HepG2 (cell line): ENCODE measurements around the gene TEAD3. TPM values are rescaled to one million over a fixed set of nuclear protein-coding genes. Genes with fewer than 3 reads are reported as not detected.
A peak's percentile ranks its signal among the peaks of the same experiment; 100 is the strongest.

Source experiments
- ATF7 ChIP-seq, 2 experiments: fragments of 450-650 bp in 1 of 2; sonication (generic) in 1 of 2; formaldehyde crosslinking in 1 of 2; IDR thresholded peaks; 2 replicates each; pipeline versions ENCODE4 v1.4.0 to v1.6.1; 2016 to 2020; ENCODE audit warnings: antibody characterized with exemption in 1 of 2, mild to moderate bottlenecking in 1 of 2, missing genetic modification reagents in 1 of 2
- CENPT ChIP-seq: sonication (generic); formaldehyde crosslinking; IDR thresholded peaks from 2 replicates; pipeline ENCODE4 v1.8.0; 2022; ENCODE audit warnings: low read depth, mild to moderate bottlenecking, moderate library complexity, missing genetic modification reagents
- FOXA1 ChIP-seq, 2 experiments: fragments of 450-650 bp in 1 of 2; sonication (generic) in 1 of 2; formaldehyde crosslinking in 1 of 2; IDR thresholded peaks; 2 replicates each; pipeline versions ENCODE4 v1.4.0 to v1.6.1; 2016 to 2020; ENCODE audit warnings: missing genetic modification reagents in 1 of 2
- KLF16 ChIP-seq, 2 experiments: sonication (generic) in 1 of 2; formaldehyde crosslinking in 1 of 2; IDR thresholded peaks; 2 replicates each; pipeline versions ENCODE4 v1.6.1 to v1.8.0; 2016 to 2023; ENCODE audit warnings: missing genetic modification reagents in 2 of 2, missing compliant biosample characterization in 1 of 2
- KLF9 ChIP-seq: IDR thresholded peaks from 2 replicates; pipeline ENCODE4 v1.6.1; 2016; ENCODE audit warnings: low read depth
- NFYC ChIP-seq: IDR thresholded peaks from 2 replicates; pipeline ENCODE4 v1.6.1; 2016; ENCODE audit warnings: missing genetic modification reagents, missing compliant biosample characterization
- PAX8 ChIP-seq: sonication (generic); formaldehyde crosslinking; IDR thresholded peaks from 2 replicates; pipeline ENCODE4 v1.8.0; 2022; ENCODE audit warnings: mild to moderate bottlenecking, missing genetic modification reagents, borderline replicate concordance
- SRY ChIP-seq: sonication (generic); formaldehyde crosslinking; IDR thresholded peaks from 2 replicates; pipeline ENCODE4 v1.8.0; 2022; ENCODE audit warnings: mild to moderate bottlenecking, missing genetic modification reagents
- TBL1XR1 ChIP-seq: fragments of 150-350 bp; IDR thresholded peaks from 2 replicates; pipeline ENCODE4 v1.6.1; 2014; ENCODE audit warnings: borderline replicate concordance, low read length; ENCODE audit not compliant: partially characterized antibody
- TEAD3 ChIP-seq: optimal IDR thresholded peaks from 2 replicates; pipeline ENCODE3; 2016; ENCODE audit warnings: borderline replicate concordance
- ZNF101 ChIP-seq: sonication (generic); formaldehyde crosslinking; IDR thresholded peaks from 2 replicates; pipeline ENCODE4 v1.4.0; 2020; ENCODE audit warnings: mild to moderate bottlenecking, low read depth, missing genetic modification reagents, borderline replicate concordance
- ZNF136 ChIP-seq: sonication (generic); formaldehyde crosslinking; IDR thresholded peaks from 2 replicates; pipeline ENCODE4 v1.8.1; 2022; ENCODE audit warnings: low read depth, mild to moderate bottlenecking, moderate library complexity, missing genetic modification reagents
- ZNF207 ChIP-seq: fragments of 450-650 bp; IDR thresholded peaks from 2 replicates; pipeline ENCODE4 v1.6.1; 2016; ENCODE audit warnings: antibody characterized with exemption, borderline replicate concordance
- ZNF343 ChIP-seq: sonication (generic); formaldehyde crosslinking; IDR thresholded peaks from 2 replicates; pipeline ENCODE4 v1.4.0; 2020; ENCODE audit warnings: mild to moderate bottlenecking, missing genetic modification reagents
- ZNF552 ChIP-seq: sonication (generic); formaldehyde crosslinking; IDR thresholded peaks from 2 replicates; pipeline ENCODE4 v1.9.0; 2022; ENCODE audit warnings: missing genetic modification reagents, mild to moderate bottlenecking, borderline replicate concordance
- ZNF563 ChIP-seq: sonication (generic); formaldehyde crosslinking; IDR thresholded peaks from 2 replicates; pipeline ENCODE4 v1.8.0; 2022; ENCODE audit warnings: mild to moderate bottlenecking, moderate library complexity, missing genetic modification reagents
- ZNF614 ChIP-seq: IDR thresholded peaks from 2 replicates; pipeline ENCODE4 v1.6.1; 2018; ENCODE audit warnings: missing biosample characterization, missing genetic modification reagents, inconsistent platforms, borderline replicate concordance
- ZNF747 ChIP-seq: sonication (generic); formaldehyde crosslinking; IDR thresholded peaks from 2 replicates; pipeline ENCODE4 v1.8.1; 2023; ENCODE audit warnings: missing genetic modification reagents, mild to moderate bottlenecking, borderline replicate concordance
- ZNF749 ChIP-seq: sonication (generic); formaldehyde crosslinking; IDR thresholded peaks from 2 replicates; pipeline ENCODE4 v1.8.0; 2022; ENCODE audit warnings: mild to moderate bottlenecking, missing genetic modification reagents, moderate library complexity, borderline replicate concordance
- ZNF761 ChIP-seq: sonication (generic); formaldehyde crosslinking; conservative IDR thresholded peaks from 2 replicates; pipeline ENCODE4 v1.4.0; 2020; ENCODE audit warnings: mild to moderate bottlenecking, missing genetic modification reagents
- ZNF768 ChIP-seq: sonication (generic); formaldehyde crosslinking; IDR thresholded peaks from 2 replicates; pipeline ENCODE4 v1.4.0; 2020; ENCODE audit warnings: missing genetic modification reagents
- ZNF878 ChIP-seq: sonication (generic); formaldehyde crosslinking; IDR thresholded peaks from 2 replicates; pipeline ENCODE4 v1.8.1; 2023; ENCODE audit warnings: mild to moderate bottlenecking, missing genetic modification reagents, moderate library complexity
- polyA plus RNA-seq, 8 experiments: library from polyadenylated mRNA; depleted of rRNA in 3 of 8; stranded (reverse) in 7 of 8; unstranded in 1 of 8; fragments of >200 nt; fragmentation: Illumina TruSeq in 4 of 8; extraction: Trizol in 4 of 8; gene quantifications; 2 replicates each; pipeline versions ENCODE4 v1.2.1 to v1.2.3, GENCODE V29; 2011 to 2016; ENCODE audit warnings: low read depth in 4 of 8, missing spikeins in 1 of 8, mixed read lengths in 1 of 8; ENCODE audit not compliant: insufficient read depth in 1 of 8
- total RNA-seq, 5 experiments: library from RNA; depleted of rRNA; stranded (reverse); fragments of >200 nt; fragmentation: Illumina TruSeq; extraction: Trizol; gene quantifications; 2 replicates each; pipeline ENCODE4 v1.2.3, GENCODE V29; 2016; ENCODE audit warnings: low read depth in 1 of 5
- TF ChIP-seq, protein P1 (sequence below): sonication (generic); formaldehyde crosslinking; IDR thresholded peaks from 2 replicates; pipeline ENCODE4 v1.5.0; 2020; ENCODE audit warnings: missing genetic modification reagents
- TF ChIP-seq, protein P2 (sequence below): sonication (generic); formaldehyde crosslinking; IDR thresholded peaks from 2 replicates; pipeline ENCODE4 v1.5.0; 2020; ENCODE audit warnings: mild to moderate bottlenecking, missing genetic modification reagents
- TF ChIP-seq, protein P3 (sequence below): IDR thresholded peaks from 2 replicates; pipeline ENCODE4 v1.6.1; 2016; ENCODE audit warnings: mild to moderate bottlenecking

The TEAD3 gene
- total and polyA plus RNA-seq, 2 of the 13 experiments (the other 11 are each of a cell fraction or from before 2014, with no cell fraction given): 15.1 to 16.5 TPM

DNA sequence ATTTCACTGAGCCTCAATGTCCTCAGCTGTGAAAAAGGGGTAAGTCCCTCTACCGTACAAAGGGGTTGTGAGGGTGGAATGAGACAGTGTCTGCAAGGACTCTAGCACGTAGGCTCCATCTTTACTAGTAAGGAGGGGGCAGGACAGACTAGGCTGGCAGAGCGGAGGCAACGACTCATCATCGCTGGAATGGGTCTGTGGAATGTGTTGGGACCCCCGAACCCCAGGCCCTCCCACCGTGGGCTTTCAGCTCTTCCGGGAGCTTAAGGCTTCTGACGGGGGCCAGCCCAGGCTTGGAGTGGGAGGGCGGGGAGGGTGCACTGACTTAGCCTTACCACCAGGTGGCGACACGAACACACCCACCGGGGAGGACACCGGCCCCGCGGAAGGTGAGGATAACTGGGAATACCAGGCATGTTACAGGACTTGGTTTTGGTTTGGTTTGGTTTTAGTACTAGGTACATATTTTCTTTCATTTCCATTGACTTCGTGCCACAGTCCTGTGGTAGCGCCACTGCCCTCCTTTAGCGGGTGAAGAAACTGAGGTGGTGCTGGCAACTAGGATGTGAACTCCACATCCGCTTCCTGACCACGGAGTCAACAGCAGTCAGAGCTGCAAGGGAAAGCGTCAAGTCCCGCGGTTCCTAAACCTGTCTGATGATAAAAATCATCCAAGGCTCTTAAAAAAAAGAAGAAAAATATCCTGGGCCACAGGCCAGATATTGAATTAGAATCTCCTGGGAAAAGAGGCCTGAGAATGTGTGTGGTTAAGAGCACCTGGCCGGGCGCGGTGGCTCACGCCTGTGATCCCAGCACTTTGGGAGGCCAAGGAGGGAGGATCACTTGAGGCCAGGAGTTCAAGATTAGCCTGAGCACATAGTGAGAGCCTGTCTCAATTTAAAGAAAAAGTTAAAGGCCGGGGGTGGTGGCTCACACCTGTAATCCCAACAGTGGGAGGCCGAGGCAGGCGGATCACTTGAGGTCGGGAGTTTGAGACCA, 26.1 kb upstream of the TEAD3 start (continued):
- no peak for TF ChIP-seq FOXA1 (IDR thresholded peaks at IDR 0.05)
- peak; percentile 47 for TF ChIP-seq FOXA1 (CRISPR knock-in tag; IDR thresholded peaks at IDR 0.05)
- TF ChIP-seq ZNF207: no peak
- TF ChIP-seq ZNF101 (CRISPR knock-in tag): no peak
- TF ChIP-seq ZNF563 (CRISPR knock-in tag): 0 out of 2 replicates have a peak, but pooled peaks have one; percentile 24
- no peak for TF ChIP-seq CENPT (CRISPR knock-in tag)
- TF ChIP-seq TEAD3 (CRISPR knock-in tag): peak; percentile 42
- no peak for TF ChIP-seq ZNF768 (CRISPR knock-in tag)
- no peak for TF ChIP-seq ZNF552 (CRISPR knock-in tag)
- TF ChIP-seq, protein P1, sequence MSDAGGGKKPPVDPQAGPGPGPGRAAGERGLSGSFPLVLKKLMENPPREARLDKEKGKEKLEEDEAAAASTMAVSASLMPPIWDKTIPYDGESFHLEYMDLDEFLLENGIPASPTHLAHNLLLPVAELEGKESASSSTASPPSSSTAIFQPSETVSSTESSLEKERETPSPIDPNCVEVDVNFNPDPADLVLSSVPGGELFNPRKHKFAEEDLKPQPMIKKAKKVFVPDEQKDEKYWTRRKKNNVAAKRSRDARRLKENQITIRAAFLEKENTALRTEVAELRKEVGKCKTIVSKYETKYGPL (CRISPR knock-in tag): no peak
- TF ChIP-seq TBL1XR1: no peak
- no peak for TF ChIP-seq ZNF136
- no peak for TF ChIP-seq KLF9
- TF ChIP-seq ZNF878 (CRISPR knock-in tag): no peak
- no peak for TF ChIP-seq ZNF343
- peak in 1 of 2 experiments; percentile 52; a peak in 1 of 4 replicates for TF ChIP-seq KLF16 (CRISPR knock-in tag; IDR thresholded peaks at IDR 0.05)
- 0 out of 2 replicates have a peak, but pooled peaks have one; percentile 28 for TF ChIP-seq ZNF747 (CRISPR knock-in tag)
- TF ChIP-seq ZNF749 (CRISPR knock-in tag): no peak
- TF ChIP-seq PAX8 (CRISPR knock-in tag): no peak
- 0 out of 2 replicates have a peak, but pooled peaks have one; percentile 50 for TF ChIP-seq ZNF614
- no peak for TF ChIP-seq NFYC (CRISPR knock-in tag)
- no peak; the same call in 1 of the 2 replicates for TF ChIP-seq SRY (CRISPR knock-in tag)
- TF ChIP-seq ZNF761 (CRISPR knock-in tag): 0 out of 2 replicates have a peak, but pooled peaks have one; percentile 30
- TF ChIP-seq, protein P2, sequence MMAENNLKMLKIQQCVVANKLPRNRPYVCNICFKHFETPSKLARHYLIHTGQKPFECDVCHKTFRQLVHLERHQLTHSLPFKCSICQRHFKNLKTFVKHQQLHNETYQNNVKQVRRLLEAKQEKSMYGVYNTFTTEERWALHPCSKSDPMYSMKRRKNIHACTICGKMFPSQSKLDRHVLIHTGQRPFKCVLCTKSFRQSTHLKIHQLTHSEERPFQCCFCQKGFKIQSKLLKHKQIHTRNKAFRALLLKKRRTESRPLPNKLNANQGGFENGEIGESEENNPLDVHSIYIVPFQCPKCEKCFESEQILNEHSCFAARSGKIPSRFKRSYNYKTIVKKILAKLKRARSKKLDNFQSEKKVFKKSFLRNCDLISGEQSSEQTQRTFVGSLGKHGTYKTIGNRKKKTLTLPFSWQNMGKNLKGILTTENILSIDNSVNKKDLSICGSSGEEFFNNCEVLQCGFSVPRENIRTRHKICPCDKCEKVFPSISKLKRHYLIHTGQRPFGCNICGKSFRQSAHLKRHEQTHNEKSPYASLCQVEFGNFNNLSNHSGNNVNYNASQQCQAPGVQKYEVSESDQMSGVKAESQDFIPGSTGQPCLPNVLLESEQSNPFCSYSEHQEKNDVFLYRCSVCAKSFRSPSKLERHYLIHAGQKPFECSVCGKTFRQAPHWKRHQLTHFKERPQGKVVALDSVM (CRISPR knock-in tag): peak; percentile 63
- TF ChIP-seq, protein P3, sequence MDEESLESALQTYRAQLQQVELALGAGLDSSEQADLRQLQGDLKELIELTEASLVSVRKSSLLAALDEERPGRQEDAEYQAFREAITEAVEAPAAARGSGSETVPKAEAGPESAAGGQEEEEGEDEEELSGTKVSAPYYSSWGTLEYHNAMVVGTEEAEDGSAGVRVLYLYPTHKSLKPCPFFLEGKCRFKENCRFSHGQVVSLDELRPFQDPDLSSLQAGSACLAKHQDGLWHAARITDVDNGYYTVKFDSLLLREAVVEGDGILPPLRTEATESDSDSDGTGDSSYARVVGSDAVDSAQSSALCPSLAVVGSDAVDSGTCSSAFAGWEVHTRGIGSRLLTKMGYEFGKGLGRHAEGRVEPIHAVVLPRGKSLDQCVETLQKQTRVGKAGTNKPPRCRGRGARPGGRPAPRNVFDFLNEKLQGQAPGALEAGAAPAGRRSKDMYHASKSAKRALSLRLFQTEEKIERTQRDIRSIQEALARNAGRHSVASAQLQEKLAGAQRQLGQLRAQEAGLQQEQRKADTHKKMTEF: 0 out of 2 replicates have a peak, but pooled peaks have one; percentile 30
- TF ChIP-seq ATF7 (IDR thresholded peaks at IDR 0.05): no peak
- peak; percentile 51; the same call in 1 of the 2 replicates for TF ChIP-seq ATF7 (CRISPR knock-in tag; IDR thresholded peaks at IDR 0.05)
